Stimulated activated CD4-positive, alpha-beta T cell treated with anti-CD3 and anti-CD28 coated beads, TNF-alpha, amount 100 ng/mL, for 24 hours (primary cell): ENCODE data around the gene RBFOX2.
"Not testable (repeated sequence)": the region's sequence is repeated elsewhere in the genome, so short reads cannot be mapped to it uniquely, and the experiment has no call there.

ENCODE experiments used
- DNase-seq, 3 experiments: peaks; one replicate each; pipeline ENCODE4 v3.0.0-alpha.2; 2020; ENCODE audit warnings: low read depth in 3 of 3

The RBFOX2 gene

GRCh38 chr22:35834061-35834460, 194.6 kb downstream of the RBFOX2 start:
- DNase-seq: no peak

DNA sequence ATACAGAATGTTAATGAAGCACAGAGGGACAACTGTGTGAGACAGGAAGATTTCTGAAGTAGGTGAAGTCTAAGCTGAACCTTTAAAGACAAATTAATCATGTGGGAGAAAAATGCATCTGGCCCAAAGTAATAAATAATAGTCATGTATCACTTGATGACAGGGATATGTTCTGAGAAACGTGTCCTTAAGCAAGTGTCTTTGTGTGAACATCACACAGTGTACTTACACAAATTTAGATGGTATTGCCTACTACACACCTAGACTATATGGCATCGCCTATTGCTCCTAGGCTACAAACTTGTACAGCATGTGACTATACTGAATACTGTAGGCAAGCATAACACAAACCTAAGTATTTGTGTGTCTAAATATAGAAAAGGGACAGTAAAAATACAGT, 198.3 kb downstream of the RBFOX2 start:
- no peak for DNase-seq

GRCh38 chr22:35824256-35824655, 204.4 kb downstream of the RBFOX2 start:
- no peak for DNase-seq

- DNase-seq: no peak
Measured at GRCh38 chr22:35821654-35822053, 207.0 kb downstream of the RBFOX2 start.

- no peak for DNase-seq
Measured at GRCh38 chr22:35819421-35819820, 209.2 kb downstream of the RBFOX2 start.

DNA sequence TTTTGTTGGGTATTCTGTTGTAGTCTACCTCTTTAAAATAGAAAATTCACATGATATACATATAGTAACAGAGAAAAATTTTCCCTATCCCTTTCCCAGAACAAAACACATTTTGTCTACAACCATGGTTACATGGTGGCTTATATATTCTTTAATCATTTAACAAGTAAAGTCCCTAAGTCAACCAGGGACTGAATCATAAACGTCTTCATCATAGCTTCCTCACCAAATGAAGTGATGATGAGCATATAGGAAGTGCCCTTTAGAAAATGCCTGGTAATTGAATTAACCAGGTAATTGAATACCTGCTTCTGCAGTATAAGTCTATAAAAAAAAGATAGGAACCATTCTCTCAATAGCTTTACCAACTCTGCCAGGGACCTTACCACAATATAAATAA, 209.7 kb downstream of the RBFOX2 start:
- DNase-seq: no peak

GRCh38 chr22:35812600-35812999, 216.0 kb downstream of the RBFOX2 start:
- DNase-seq: no peak

DNA sequence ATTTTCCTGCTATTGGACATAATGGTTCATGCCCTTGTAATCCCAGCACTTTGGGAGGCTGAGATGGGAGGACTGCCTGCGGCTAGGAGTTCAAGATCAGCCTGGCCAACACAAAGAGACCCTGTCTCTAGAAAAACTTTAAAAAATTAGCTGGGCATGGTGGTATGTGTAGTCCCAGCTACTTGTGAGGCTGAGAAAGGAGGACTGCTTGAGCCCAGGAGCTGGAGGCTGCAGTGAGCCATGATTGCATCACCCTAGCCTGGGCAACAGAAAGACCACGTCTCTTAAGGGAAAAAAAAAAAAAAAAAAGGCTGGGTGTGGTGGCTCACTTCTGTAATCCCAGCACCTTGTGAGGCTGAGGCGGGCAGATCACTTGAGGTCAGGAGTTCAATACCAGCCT, 217.0 kb downstream of the RBFOX2 start:
- no peak for DNase-seq

- DNase-seq: no peak
Measured at GRCh38 chr22:35809816-35810215, 218.8 kb downstream of the RBFOX2 start.

GRCh38 chr22:35808377-35808776, 220.2 kb downstream of the RBFOX2 start:
- no peak for DNase-seq

DNA sequence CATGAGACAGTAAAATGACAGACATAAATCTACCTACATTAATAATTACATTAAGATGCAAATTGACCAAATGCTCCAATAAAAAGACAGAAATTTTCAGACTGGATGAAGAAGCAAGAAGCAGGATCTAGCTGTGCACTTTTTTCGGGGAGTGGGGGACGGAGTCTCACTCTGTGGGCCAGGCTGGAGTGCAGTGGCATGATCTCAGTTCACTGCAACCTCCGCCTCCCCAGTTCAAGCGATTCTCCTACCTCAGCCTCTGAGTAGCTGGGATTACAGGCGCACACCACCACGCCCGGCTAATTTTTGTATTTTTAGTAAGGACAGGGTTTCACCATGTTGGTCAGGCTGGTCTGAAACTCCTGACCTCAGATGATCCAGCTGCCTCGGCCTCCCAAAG, 222.0 kb downstream of the RBFOX2 start:
- not testable (repeated sequence) for DNase-seq

DNA sequence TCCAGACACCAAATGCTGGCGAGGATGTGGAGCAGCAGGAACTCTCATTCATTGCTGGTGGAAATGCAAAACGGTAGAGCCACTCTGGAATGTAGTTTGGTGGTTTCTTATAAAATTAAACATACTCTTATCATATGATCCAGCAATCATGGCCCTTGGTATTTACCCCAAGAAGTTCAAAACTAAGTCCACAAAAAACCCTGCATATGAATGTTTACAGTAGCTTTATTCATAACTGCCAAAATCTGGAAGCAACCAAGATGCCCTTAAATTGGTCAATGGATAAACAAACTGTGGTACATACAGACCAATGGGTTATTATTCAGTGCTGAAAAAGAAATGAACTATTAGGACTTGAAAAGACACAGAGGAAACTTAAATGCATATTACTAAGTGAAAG, 223.2 kb downstream of the RBFOX2 start:
- no peak for DNase-seq

- DNase-seq: no peak
Measured at GRCh38 chr22:35804421-35804820, 224.2 kb downstream of the RBFOX2 start.

DNA sequence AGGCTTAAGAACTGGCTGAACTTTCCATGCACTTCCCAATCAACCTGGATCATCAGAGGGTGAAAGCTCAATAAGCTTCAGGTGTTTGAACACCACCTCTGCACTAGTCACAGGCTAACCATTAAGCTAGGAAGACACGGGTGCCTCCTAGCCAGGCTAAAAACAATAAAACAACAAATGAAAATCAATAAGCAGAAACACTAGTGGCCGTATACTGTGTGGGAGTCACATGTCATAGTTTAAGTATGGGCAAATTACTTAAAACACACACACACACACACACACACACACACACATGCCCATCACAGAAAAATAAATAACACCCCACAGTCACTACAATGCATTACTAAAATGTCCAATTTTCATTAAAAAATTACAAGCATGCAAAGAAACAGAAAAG, 225.7 kb downstream of the RBFOX2 start:
- no peak for DNase-seq

- not testable (repeated sequence) for DNase-seq
Measured at GRCh38 chr22:35801301-35801700, 227.3 kb downstream of the RBFOX2 start.

- no peak for DNase-seq
Measured at GRCh38 chr22:35799150-35799549, 229.5 kb downstream of the RBFOX2 start.

- DNase-seq: no peak
Measured at GRCh38 chr22:35797411-35797810, 231.2 kb downstream of the RBFOX2 start.

DNA sequence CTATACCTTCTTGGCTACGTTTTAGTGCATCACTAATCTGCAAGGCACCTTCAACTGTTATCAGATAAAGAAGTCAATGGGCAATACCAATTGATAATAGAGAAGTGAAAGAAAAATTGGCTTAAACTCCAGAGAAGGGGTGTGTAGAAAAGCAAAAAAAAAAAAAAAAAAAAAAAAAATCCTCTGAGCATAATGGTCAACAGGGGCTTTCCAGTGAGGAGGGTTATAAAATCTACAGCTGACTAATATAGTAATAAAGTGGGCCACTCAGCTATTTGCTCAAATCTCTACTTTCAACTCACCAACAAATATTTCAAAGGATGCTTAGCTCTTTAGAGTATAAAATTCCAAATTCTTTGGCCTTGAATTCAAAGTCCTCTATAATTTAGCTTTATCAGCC, 233.1 kb downstream of the RBFOX2 start:
- no peak for DNase-seq

- DNase-seq: no peak
Measured at GRCh38 chr22:35792506-35792905, 236.1 kb downstream of the RBFOX2 start.

- not testable (repeated sequence) for DNase-seq
Measured at GRCh38 chr22:35791788-35792187, 236.8 kb downstream of the RBFOX2 start.

- no peak for DNase-seq
Measured at GRCh38 chr22:35785181-35785923, 243.3 kb downstream of the RBFOX2 start.

- DNase-seq: no peak
Measured at GRCh38 chr22:35784633-35785032, 244.0 kb downstream of the RBFOX2 start.

GRCh38 chr22:35783943-35784614, 244.5 kb downstream of the RBFOX2 start:
- DNase-seq: no peak

- no peak for DNase-seq
Measured at GRCh38 chr22:35782504-35782903, 246.1 kb downstream of the RBFOX2 start.
